GM19035 (cell line): ENCODE measurements around the gene ZBTB2.
"Not testable (repeated sequence)": the region's sequence is repeated elsewhere in the genome, so short reads cannot be mapped to it uniquely, and the experiment has no call there.

Experiments
- ATAC-seq: cut with Tn5 transposase; IDR thresholded peaks from one replicate; pipeline ENCODE4 v1.9.1; 2021; ENCODE audit not compliant: unreplicated experiment

Gene ZBTB2

GRCh38 chr6:151338651-151339200 lies 52.6 kb downstream of the ZBTB2 start:
- ATAC-seq: no peak

GRCh38 chr6:151335930-151336329 lies 55.4 kb downstream of the ZBTB2 start:
- no peak for ATAC-seq

- ATAC-seq: no peak
Measured at GRCh38 chr6:151330130-151330696, 61.1 kb downstream of the ZBTB2 start.

- ATAC-seq: no peak
Measured at GRCh38 chr6:151327101-151327500, 64.3 kb downstream of the ZBTB2 start.

GRCh38 chr6:151326116-151326825 lies 65.1 kb downstream of the ZBTB2 start:
- ATAC-seq: no peak

GRCh38 chr6:151325075-151326050 lies 66.0 kb downstream of the ZBTB2 start:
- no peak for ATAC-seq

- ATAC-seq: peak; percentile 20
Measured at GRCh38 chr6:151324488-151324825, 66.9 kb downstream of the ZBTB2 start.

- peak; percentile 67 for ATAC-seq
Measured at GRCh38 chr6:151323791-151324487, 67.4 kb downstream of the ZBTB2 start.

GRCh38 chr6:151322570-151322969 lies 68.8 kb downstream of the ZBTB2 start:
- no peak for ATAC-seq

GRCh38 chr6:151321438-151321837 lies 69.9 kb downstream of the ZBTB2 start:
- ATAC-seq: no peak

GRCh38 chr6:151320140-151320539 lies 71.2 kb downstream of the ZBTB2 start:
- no peak for ATAC-seq

GRCh38 chr6:151317995-151318365 lies 73.4 kb downstream of the ZBTB2 start:
- no peak for ATAC-seq

GRCh38 chr6:151317103-151317994 lies 74.0 kb downstream of the ZBTB2 start:
- no peak for ATAC-seq

GRCh38 chr6:151315661-151316060 lies 75.7 kb downstream of the ZBTB2 start:
- not testable (repeated sequence) for ATAC-seq
